Measurements from ENCODE around the gene NOL3. TPM values are rescaled to one million over a fixed set of nuclear protein-coding genes. Genes with fewer than 3 reads are reported as not detected.

The NOL3 gene
- total and polyA plus RNA-seq, 2 of the 13 experiments (the other 11 are each of a cell fraction or from before 2014, with no cell fraction given) = 5.7 to 20.5 TPM

- peak; percentile 34; the same call in 1 of the 2 replicates for TF ChIP-seq RERE (CRISPR knock-in tag; IDR thresholded peaks at IDR 0.05; ENCODE audit: low read depth)
- TF ChIP-seq, protein P1, sequence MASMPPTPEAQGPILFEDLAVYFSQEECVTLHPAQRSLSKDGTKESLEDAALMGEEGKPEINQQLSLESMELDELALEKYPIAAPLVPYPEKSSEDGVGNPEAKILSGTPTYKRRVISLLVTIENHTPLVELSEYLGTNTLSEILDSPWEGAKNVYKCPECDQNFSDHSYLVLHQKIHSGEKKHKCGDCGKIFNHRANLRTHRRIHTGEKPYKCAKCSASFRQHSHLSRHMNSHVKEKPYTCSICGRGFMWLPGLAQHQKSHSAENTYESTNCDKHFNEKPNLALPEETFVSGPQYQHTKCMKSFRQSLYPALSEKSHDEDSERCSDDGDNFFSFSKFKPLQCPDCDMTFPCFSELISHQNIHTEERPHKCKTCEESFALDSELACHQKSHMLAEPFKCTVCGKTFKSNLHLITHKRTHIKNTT (CRISPR knock-in tag; IDR thresholded peaks at IDR 0.05) = no peak
- TF ChIP-seq ATF7 (IDR thresholded peaks at IDR 0.05) = peak; percentile 75
- peak; percentile 91 for TF ChIP-seq ATF7 (CRISPR knock-in tag; IDR thresholded peaks at IDR 0.05)
- TF ChIP-seq SOX6 (IDR thresholded peaks at IDR 0.05) = no peak
- TF ChIP-seq SOX6 (CRISPR knock-in tag; IDR thresholded peaks at IDR 0.05) = peak; percentile 93
- TF ChIP-seq ZNF44 (CRISPR knock-in tag; IDR thresholded peaks at IDR 0.05) = peak; percentile 80; the same call in 1 of the 2 replicates
- TF ChIP-seq RAD21 (CRISPR knock-in tag; IDR thresholded peaks at IDR 0.05) = no peak
- peak in 1 of 2 experiments; percentile 64; a peak in 1 of 4 replicates for TF ChIP-seq REST (IDR thresholded peaks at IDR 0.05; ENCODE audit: borderline replicate concordance in 1 of 2, low read depth in 1 of 2, low read length in 2 of 2)
- TF ChIP-seq, protein P2, sequence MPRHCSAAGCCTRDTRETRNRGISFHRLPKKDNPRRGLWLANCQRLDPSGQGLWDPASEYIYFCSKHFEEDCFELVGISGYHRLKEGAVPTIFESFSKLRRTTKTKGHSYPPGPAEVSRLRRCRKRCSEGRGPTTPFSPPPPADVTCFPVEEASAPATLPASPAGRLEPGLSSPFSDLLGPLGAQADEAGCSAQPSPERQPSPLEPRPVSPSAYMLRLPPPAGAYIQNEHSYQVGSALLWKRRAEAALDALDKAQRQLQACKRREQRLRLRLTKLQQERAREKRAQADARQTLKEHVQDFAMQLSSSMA (CRISPR knock-in tag; IDR thresholded peaks at IDR 0.05) = peak; percentile 73; the same call in 1 of the 2 replicates
- peak; percentile 71 for TF ChIP-seq HDAC2 (CRISPR knock-in tag; IDR thresholded peaks at IDR 0.05)
- TF ChIP-seq ZNF232 (CRISPR knock-in tag; IDR thresholded peaks at IDR 0.05; ENCODE audit: borderline replicate concordance) = no peak
- TF ChIP-seq NCOA2 (CRISPR knock-in tag; IDR thresholded peaks at IDR 0.05) = peak; percentile 35; the same call in 1 of the 2 replicates
- peak; percentile 89; the same call in 1 of the 2 replicates for TF ChIP-seq ZNF790 (CRISPR knock-in tag; IDR thresholded peaks at IDR 0.05; ENCODE audit: borderline replicate concordance)
Observed at GRCh38 chr16:67183627-67184452, 13.5 kb downstream of the NOL3 start, which contains the start of gene MATCAP1 (continued).
